Uterus (tissue), 4 donors: Measurements from ENCODE around the gene ZNF579. TPM values are rescaled to one million over a fixed set of nuclear protein-coding genes. Genes with fewer than 3 reads are reported as not detected.

Experiments used
- DNase-seq, 2 donors: peaks; one replicate each; pipeline ENCODE4 v3.0.0-alpha.2; 2019 to 2020
- H3K27ac ChIP-seq, 2 donors: fragments of 200-600 bp; sonication (generic); 1 replicate in 1 of 2; 2 replicates in 1 of 2; pipeline ENCODE4 v1.5.1; 2016 to 2018
- H3K27me3 ChIP-seq, 2 donors: fragments of 200-600 bp; sonication (generic); one replicate each; pipeline ENCODE4 v1.5.1; 2018 to 2019; ENCODE audit warnings: control low read depth in 1 of 2
- H3K36me3 ChIP-seq, 2 donors: fragments of 200-600 bp; sonication (generic); one replicate each; pipeline ENCODE4 v1.5.1; 2019; ENCODE audit warnings: control low read depth in 1 of 2
- H3K4me1 ChIP-seq, 2 donors: fragments of 200-600 bp; sonication (generic); one replicate each; pipeline ENCODE4 v1.5.1; 2018 to 2019; ENCODE audit warnings: control low read depth in 1 of 2
- H3K4me3 ChIP-seq, 2 donors: fragments of 200-600 bp; sonication (generic); 1 replicate in 1 of 2; 2 replicates in 1 of 2; pipeline ENCODE4 v1.5.1; 2018 to 2019; ENCODE audit warnings: mild to moderate bottlenecking in 1 of 2
- H3K9me3 ChIP-seq, 2 donors: fragments of 200-600 bp; sonication (generic); one replicate each; pipeline ENCODE4 v1.5.1; 2019; ENCODE audit warnings: control low read depth in 1 of 2
- POLR2A ChIP-seq, 2 donors: fragments of 450-650 bp; IDR thresholded peaks; one replicate each; pipeline ENCODE4 v1.6.1; 2016; ENCODE audit warnings: antibody characterized with exemption in 2 of 2, mild to moderate bottlenecking in 1 of 2, moderate library complexity in 1 of 2
- intact Hi-C: fragments of 100-400 bp; cut with DNase I; formaldehyde crosslinking; loops from one replicate; pipeline ENCODE4 v1.15.1; 2023; ENCODE audit warnings: low total_unique reads
- total RNA-seq, 4 donors: library from RNA; depleted of rRNA in 3 of 4; stranded (reverse); fragments of >200 nt in 3 of 4; gene quantifications; one replicate each; pipeline versions ENCODE4 v1.1.0 to v1.2.4, GENCODE V29; 2014 to 2023
- TF ChIP-seq, protein P1 (sequence below), 4 experiments: fragments of 200-600 bp in 2 of 4; fragments of 450-650 bp in 2 of 4; sonication (generic) in 2 of 4; IDR thresholded peaks; one replicate each; pipeline ENCODE4 v1.5.1; 2016 to 2019; ENCODE audit warnings: antibody characterized with exemption in 4 of 4, mild to moderate bottlenecking in 2 of 4, moderate library complexity in 1 of 4
- donor health status: DM: yes; HTN: yes; CAD: no.

Gene ZNF579
- total RNA-seq, 4 donors from 2014 or later = 4.4 to 21.9 TPM; not detected in 2

DNA sequence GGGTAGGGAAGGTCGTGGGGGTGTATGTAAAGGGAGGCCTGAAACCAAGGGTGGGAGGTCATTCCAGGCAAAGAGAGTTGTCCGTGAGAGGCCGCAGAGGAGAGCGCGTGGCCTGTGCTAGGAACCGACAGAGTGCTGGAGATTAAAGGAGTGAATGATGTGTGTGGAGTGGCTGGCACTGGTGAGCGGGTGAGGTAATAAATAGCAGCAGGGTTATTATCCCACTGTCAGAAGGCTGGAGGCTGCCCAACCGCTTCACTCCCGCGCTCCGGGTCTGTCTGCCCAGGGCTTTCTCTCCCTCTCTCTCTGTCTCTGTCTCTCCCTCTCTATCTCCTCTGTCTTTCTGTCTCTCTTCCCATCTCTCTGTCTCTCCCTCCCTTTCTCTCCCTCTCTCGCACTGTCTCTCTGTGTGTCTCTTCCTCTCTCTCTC, 17.4 kb downstream of the ZNF579 start:
- Histone ChIP-seq H3K27ac (peak overlapping the region; percentile 45 to 81), H3K9me3 (no peaks in the 10 kb centered on the region), H3K4me3 (no peak overlapping the region), H3K4me1 (no peaks in the 10 kb centered on the region), H3K27me3 (no peaks in the 10 kb centered on the region), H3K36me3 (no peaks in the 10 kb centered on the region)
- TF ChIP-seq, protein P1, sequence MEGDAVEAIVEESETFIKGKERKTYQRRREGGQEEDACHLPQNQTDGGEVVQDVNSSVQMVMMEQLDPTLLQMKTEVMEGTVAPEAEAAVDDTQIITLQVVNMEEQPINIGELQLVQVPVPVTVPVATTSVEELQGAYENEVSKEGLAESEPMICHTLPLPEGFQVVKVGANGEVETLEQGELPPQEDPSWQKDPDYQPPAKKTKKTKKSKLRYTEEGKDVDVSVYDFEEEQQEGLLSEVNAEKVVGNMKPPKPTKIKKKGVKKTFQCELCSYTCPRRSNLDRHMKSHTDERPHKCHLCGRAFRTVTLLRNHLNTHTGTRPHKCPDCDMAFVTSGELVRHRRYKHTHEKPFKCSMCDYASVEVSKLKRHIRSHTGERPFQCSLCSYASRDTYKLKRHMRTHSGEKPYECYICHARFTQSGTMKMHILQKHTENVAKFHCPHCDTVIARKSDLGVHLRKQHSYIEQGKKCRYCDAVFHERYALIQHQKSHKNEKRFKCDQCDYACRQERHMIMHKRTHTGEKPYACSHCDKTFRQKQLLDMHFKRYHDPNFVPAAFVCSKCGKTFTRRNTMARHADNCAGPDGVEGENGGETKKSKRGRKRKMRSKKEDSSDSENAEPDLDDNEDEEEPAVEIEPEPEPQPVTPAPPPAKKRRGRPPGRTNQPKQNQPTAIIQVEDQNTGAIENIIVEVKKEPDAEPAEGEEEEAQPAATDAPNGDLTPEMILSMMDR (IDR thresholded peaks at IDR 0.05) = no peak
- TF ChIP-seq POLR2A (IDR thresholded peaks at IDR 0.05) = peak in 1 of 2 donors; percentile 31
- DNase-seq = peak; percentile 69 to 84
- intact Hi-C loops = no loop called here

DNA sequence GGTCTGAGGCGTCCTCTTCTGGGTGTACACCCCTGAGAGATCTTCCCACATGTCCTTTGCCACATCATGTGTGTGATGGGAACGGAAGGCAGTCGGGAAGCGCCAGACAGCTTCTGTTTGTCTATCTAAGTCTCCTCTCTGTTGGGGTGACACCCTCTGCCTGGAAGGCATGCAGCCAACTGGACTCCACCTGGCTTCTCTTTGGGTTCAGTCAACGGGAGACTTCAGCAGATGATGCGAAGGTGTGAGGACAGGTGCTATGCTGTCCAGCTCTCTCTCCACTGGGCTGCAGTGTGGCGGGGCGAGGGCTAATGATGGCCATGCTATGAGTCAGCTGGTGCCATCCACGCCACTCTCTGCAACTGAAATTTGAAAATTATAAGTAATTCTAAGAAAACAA, 21.0 kb downstream of the ZNF579 start:
- Histone ChIP-seq H3K27me3 (no peaks in the 10 kb centered on the region), H3K9me3 (no peaks in the 10 kb centered on the region), H3K27ac (no peak overlapping the region), H3K36me3 (no peaks in the 10 kb centered on the region), H3K4me3 (no peak overlapping the region), H3K4me1 (no peaks in the 10 kb centered on the region)
- intact Hi-C loops = no loop called here
- no peak for TF ChIP-seq POLR2A (IDR thresholded peaks at IDR 0.05)
- TF ChIP-seq, protein P1 (IDR thresholded peaks at IDR 0.05) = no peak
- DNase-seq = no peak

DNA sequence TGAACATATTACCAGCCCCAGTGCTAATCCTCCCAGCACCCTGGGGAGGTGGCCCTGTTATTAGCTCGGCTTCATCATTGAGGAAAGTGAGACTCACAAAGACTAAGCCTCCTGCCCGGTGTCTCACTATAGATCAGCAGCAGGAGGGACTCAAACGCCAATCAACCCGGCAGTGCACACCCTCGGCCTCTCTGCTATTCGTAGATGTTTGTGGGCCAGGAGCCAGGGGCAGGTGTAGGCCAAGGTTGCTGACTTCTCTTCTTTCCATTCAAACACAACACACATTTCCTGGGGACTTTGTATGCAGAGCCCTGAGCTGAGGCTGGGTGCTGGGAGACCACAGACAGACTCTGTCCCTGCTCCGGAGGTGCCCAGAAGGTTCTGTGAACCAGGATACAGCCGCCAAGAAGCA, 25.9 kb downstream of the ZNF579 start:
- no peaks in the 10 kb centered on the region for H3K36me3 ChIP-seq
- H3K27me3 ChIP-seq = no peaks in the 10 kb centered on the region
- no peak overlapping the region for H3K27ac ChIP-seq
- intact Hi-C loops = no loop called here
- no peak for TF ChIP-seq POLR2A (IDR thresholded peaks at IDR 0.05)
- TF ChIP-seq, protein P1 (IDR thresholded peaks at IDR 0.05) = no peak
- no peaks in the 10 kb centered on the region for H3K9me3 ChIP-seq
- no peak overlapping the region for H3K4me3 ChIP-seq
- peaks cover 0 to 5% of the 10 kb centered on the region in 2 donors for H3K4me1 ChIP-seq
- no peak for DNase-seq

DNA sequence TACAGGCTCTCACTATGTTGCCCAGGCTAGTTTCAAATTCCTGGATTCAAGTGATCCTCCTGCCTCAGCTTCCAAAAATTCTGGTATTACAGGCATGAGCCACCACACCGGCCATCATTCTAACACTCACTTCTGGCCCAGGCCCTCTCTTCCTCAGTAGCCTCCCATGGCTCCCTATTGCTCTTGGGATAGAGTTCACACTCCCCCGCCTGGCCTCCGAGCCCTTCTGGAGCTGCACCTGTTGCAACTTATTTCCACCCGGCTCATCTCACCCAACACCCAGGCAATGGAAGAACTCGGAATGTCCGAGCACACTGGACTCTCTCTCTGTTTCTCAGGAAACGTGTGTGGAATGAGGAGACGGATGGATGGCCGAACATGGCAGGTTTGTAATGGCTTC, 26.3 kb downstream of the ZNF579 start:
- intact Hi-C loops = no loop called here
- H3K27me3 ChIP-seq = no peaks in the 10 kb centered on the region
- no peak overlapping the region for H3K4me3 ChIP-seq
- DNase-seq = no peak
- TF ChIP-seq, protein P1 (IDR thresholded peaks at IDR 0.05) = no peak
- no peak for TF ChIP-seq POLR2A (IDR thresholded peaks at IDR 0.05)
- no peaks in the 10 kb centered on the region for H3K36me3 ChIP-seq
- no peaks in the 10 kb centered on the region for H3K9me3 ChIP-seq
- H3K27ac ChIP-seq = no peak overlapping the region
- H3K4me1 ChIP-seq = peaks cover 0 to 5% of the 10 kb centered on the region in 2 donors

DNA sequence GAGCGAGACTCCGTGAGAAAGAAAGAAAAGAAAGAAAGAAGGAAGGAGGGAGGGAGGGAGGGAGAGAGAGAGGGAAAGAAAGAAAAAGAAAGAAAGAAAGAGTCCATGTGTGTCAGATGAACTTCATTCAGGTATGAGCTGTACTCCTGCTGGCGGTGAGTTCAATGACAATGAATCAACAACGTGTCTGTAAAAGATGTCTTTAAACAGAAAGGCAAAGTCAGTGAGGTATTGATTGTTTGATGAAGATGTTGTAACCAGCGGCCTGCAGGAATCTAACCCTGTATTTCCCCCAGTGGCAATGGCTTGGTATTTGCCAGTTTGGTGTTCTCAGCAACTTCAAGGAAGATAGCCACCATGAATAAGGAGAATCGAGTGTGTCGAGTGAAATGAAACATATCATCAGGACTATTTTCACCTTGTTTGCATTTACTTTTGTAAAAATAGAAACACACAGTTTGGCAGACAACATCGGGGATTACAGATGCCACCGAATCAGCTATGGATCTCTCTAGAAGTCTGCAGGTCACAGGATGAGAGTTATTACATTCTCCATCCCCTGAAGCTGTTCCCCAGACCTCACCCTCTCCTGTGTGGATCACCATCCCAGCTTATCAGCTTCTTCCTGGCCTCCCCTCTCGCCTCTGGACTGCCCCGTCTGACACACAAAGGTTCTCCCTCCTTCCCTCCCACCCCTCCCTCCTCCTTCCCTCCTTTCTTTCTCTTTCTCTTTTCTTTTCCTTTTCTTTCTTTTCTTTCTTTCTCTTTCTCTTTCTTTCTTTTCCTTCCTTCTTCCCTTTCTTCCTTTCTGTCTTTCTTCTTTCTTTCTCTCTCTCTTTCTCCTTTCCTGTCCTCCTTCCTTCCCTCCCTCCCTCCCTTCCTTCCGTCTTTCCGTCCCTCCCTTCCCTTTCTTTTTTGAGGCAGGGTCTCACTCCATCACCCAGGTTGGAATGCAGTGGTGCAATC, 27.1 kb downstream of the ZNF579 start:
- no peak for TF ChIP-seq POLR2A (IDR thresholded peaks at IDR 0.05)
- TF ChIP-seq, protein P1 (IDR thresholded peaks at IDR 0.05) = no peak
- no peak overlapping the region for H3K4me3 ChIP-seq
- no peaks in the 10 kb centered on the region for H3K36me3 ChIP-seq
- no peaks in the 10 kb centered on the region for H3K27me3 ChIP-seq
- DNase-seq = no peak
- intact Hi-C loops = no loop called here
- H3K4me1 ChIP-seq = peaks cover 0 to 5% of the 10 kb centered on the region in 2 donors
- no peaks in the 10 kb centered on the region for H3K9me3 ChIP-seq
- no peak overlapping the region for H3K27ac ChIP-seq
